HUES64 (cell line): ENCODE results near the gene IL34.
"Not testable (repeated sequence)": the region's sequence is repeated elsewhere in the genome, so short reads cannot be mapped to it uniquely, and the experiment has no call there.

ENCODE experiments used
- H3K27ac ChIP-seq: 2 replicates; pipeline ENCODE4 v1.7.0; 2013; ENCODE audit warnings: low read depth, low read length, inconsistent platforms
- H3K27me3 ChIP-seq: 2 replicates; pipeline ENCODE4 v1.6.1; 2013; ENCODE audit warnings: mild to moderate bottlenecking, low read length; ENCODE audit not compliant: insufficient read depth
- H3K36me3 ChIP-seq: 2 replicates; pipeline ENCODE4 v1.6.1; 2013; ENCODE audit warnings: mild to moderate bottlenecking, low read length; ENCODE audit not compliant: insufficient read depth
- H3K4me1 ChIP-seq: 2 replicates; pipeline ENCODE4 v1.6.1; 2013; ENCODE audit warnings: mild to moderate bottlenecking, low read length, moderate library complexity; ENCODE audit not compliant: insufficient read depth
- H3K4me3 ChIP-seq: 2 replicates; pipeline ENCODE4 v1.5.1; 2013; ENCODE audit warnings: mild to moderate bottlenecking, low read length, moderate library complexity
- H3K9ac ChIP-seq: 2 replicates; pipeline ENCODE4 v1.6.1; 2013; ENCODE audit warnings: mild to moderate bottlenecking, low read depth, low read length
- H3K9me3 ChIP-seq: 2 replicates; pipeline ENCODE4 v1.6.1; 2013; ENCODE audit warnings: low read depth, low read length; ENCODE audit not compliant: insufficient read depth
- WGBS: fragments of 150-250, 120-280 bp; methylation state at CpG from one replicate; pipeline ENCODE4 v1.1.7; 2013; ENCODE audit warnings: missing lambda C conversion rate; 5-methylcytosine and 5-hydroxymethylcytosine counted together

Gene IL34

GRCh38 chr16:70610273-70611223, 35.8 kb upstream of the IL34 start:
- WGBS = 83% methylated on average over 17 of the region's 18 CpGs

GRCh38 chr16:70611224-70611598, 35.1 kb upstream of the IL34 start:
- no peaks in the 10 kb centered on the region for H3K27me3 ChIP-seq
- H3K4me1 ChIP-seq = no peaks in the 10 kb centered on the region
- 92% methylated on average over 5 of the region's 5 CpGs for WGBS

More at GRCh38 chr16:70610273-70611223, 35.8 kb upstream of the IL34 start:
- H3K27ac ChIP-seq = no peak overlapping the region
- H3K9ac ChIP-seq = no peak overlapping the region
- H3K4me3 ChIP-seq = no peak overlapping the region
- H3K27me3 ChIP-seq = no peaks in the 10 kb centered on the region
- H3K36me3 ChIP-seq = peaks cover 16% of the 10 kb centered on the region
- H3K9me3 ChIP-seq = no peaks in the 10 kb centered on the region
- no peaks in the 10 kb centered on the region for H3K4me1 ChIP-seq

GRCh38 chr16:70611785-70612303, 34.5 kb upstream of the IL34 start:
- Histone ChIP-seq H3K9me3 (no peaks in the 10 kb centered on the region), H3K36me3 (peaks cover 27% of the 10 kb centered on the region), H3K27me3 (no peaks in the 10 kb centered on the region), H3K9ac (no peak overlapping the region), H3K27ac (no peak overlapping the region), H3K4me1 (no peaks in the 10 kb centered on the region), H3K4me3 (no peak overlapping the region)
- WGBS = 91% methylated on average over 4 of the region's 4 CpGs

More at GRCh38 chr16:70611224-70611598, 35.1 kb upstream of the IL34 start:
- Histone ChIP-seq H3K4me3 (no peak overlapping the region), H3K27ac (no peak overlapping the region), H3K9ac (no peak overlapping the region), H3K36me3 (peaks cover 23% of the 10 kb centered on the region), H3K9me3 (no peaks in the 10 kb centered on the region)

GRCh38 chr16:70612931-70613330, 33.4 kb upstream of the IL34 start:
- no peaks in the 10 kb centered on the region for H3K9me3 ChIP-seq
- H3K4me3 ChIP-seq = no peak overlapping the region
- peaks cover 27% of the 10 kb centered on the region for H3K36me3 ChIP-seq
- WGBS = 93% methylated on average over 8 of the region's 8 CpGs
- no peak overlapping the region for H3K9ac ChIP-seq
- H3K4me1 ChIP-seq = no peaks in the 10 kb centered on the region
- no peak overlapping the region; the same call in 1 of the 2 replicates for H3K27ac ChIP-seq
- no peaks in the 10 kb centered on the region for H3K27me3 ChIP-seq

GRCh38 chr16:70614208-70614951, 32.0 kb upstream of the IL34 start:
- 0 out of 2 replicates have a peak, but pooled peaks cover 2% of the 10 kb centered on the region for H3K4me1 ChIP-seq
- no peak overlapping the region for H3K4me3 ChIP-seq
- no peak overlapping the region for H3K27ac ChIP-seq
- H3K9me3 ChIP-seq = no peaks in the 10 kb centered on the region
- H3K36me3 ChIP-seq = peaks cover 27% of the 10 kb centered on the region
- no peak overlapping the region for H3K9ac ChIP-seq
- WGBS = 89% methylated on average over 4 of the region's 5 CpGs
- H3K27me3 ChIP-seq = no peaks in the 10 kb centered on the region

GRCh38 chr16:70615945-70616344, 30.4 kb upstream of the IL34 start:
- WGBS = 95% methylated on average over 5 of the region's 5 CpGs

GRCh38 chr16:70621864-70622263, 24.5 kb upstream of the IL34 start:
- not testable (repeated sequence) for H3K36me3 ChIP-seq, H3K9ac ChIP-seq
- peak overlapping the region; percentile 75; the same call in 1 of the 2 replicates for H3K27ac ChIP-seq

More at GRCh38 chr16:70615945-70616344, 30.4 kb upstream of the IL34 start:
- Histone ChIP-seq H3K9me3 (no peaks in the 10 kb centered on the region), H3K36me3 (peaks cover 27% of the 10 kb centered on the region), H3K27ac (no peak overlapping the region), H3K4me3 (no peak overlapping the region), H3K9ac (no peak overlapping the region), H3K27me3 (peaks cover 5% of the 10 kb centered on the region; the same call in 1 of the 2 replicates), H3K4me1 (0 out of 2 replicates have a peak, but pooled peaks cover 2% of the 10 kb centered on the region)

GRCh38 chr16:70627696-70628095, 18.7 kb upstream of the IL34 start:
- 97% methylated on average over 2 of the region's 3 CpGs for WGBS

More at GRCh38 chr16:70621864-70622263, 24.5 kb upstream of the IL34 start:
- H3K4me1 ChIP-seq, H3K27me3 ChIP-seq, H3K9me3 ChIP-seq: not testable (repeated sequence)
- WGBS = 0% methylated on average over 3 of the region's 3 CpGs
- H3K4me3 ChIP-seq = 0 out of 2 replicates have a peak overlapping the region, but pooled peaks have one; percentile 16

GRCh38 chr16:70630960-70631745, 15.2 kb upstream of the IL34 start:
- H3K36me3 ChIP-seq = no peaks in the 10 kb centered on the region
- no peak overlapping the region for H3K9ac ChIP-seq
- H3K9me3 ChIP-seq = no peaks in the 10 kb centered on the region; the same call in 1 of the 2 replicates
- no peaks in the 10 kb centered on the region for H3K27me3 ChIP-seq
- 100% methylated on average over 2 of the region's 3 CpGs for WGBS
- 0 out of 2 replicates have a peak, but pooled peaks cover 3% of the 10 kb centered on the region for H3K4me1 ChIP-seq
- H3K4me3 ChIP-seq = no peak overlapping the region
- H3K27ac ChIP-seq = no peak overlapping the region

More at GRCh38 chr16:70627696-70628095, 18.7 kb upstream of the IL34 start:
- Histone ChIP-seq H3K36me3 (no peaks in the 10 kb centered on the region), H3K9ac (no peak overlapping the region), H3K27ac (no peak overlapping the region), H3K27me3 (no peaks in the 10 kb centered on the region), H3K4me3 (no peak overlapping the region), H3K4me1 (peaks cover 7% of the 10 kb centered on the region; the same call in 1 of the 2 replicates), H3K9me3 (peaks cover 6% of the 10 kb centered on the region)

- Histone ChIP-seq H3K9me3 (no peaks in the 10 kb centered on the region), H3K9ac (no peak overlapping the region), H3K4me3 (no peak overlapping the region), H3K27me3 (no peaks in the 10 kb centered on the region), H3K27ac (no peak overlapping the region), H3K4me1 (0 out of 2 replicates have a peak, but pooled peaks cover 3% of the 10 kb centered on the region), H3K36me3 (no peaks in the 10 kb centered on the region)
- WGBS = 92% methylated on average over 5 of the region's 5 CpGs
Measured at GRCh38 chr16:70632273-70632672, 14.1 kb upstream of the IL34 start.
